Stimulated activated CD4-positive, alpha-beta T cell treated with anti-CD3 and anti-CD28 coated beads, Interleukin-1b, Interleukin-23, amount 100 ng/mL, for 4 hours (primary cell): ENCODE data around the gene KIF21A.
A peak's percentile ranks its signal among the peaks of the same experiment; 100 is the strongest.
"Not testable (repeated sequence)": the region's sequence is repeated elsewhere in the genome, so short reads cannot be mapped to it uniquely, and the experiment has no call there.

Experiments
- DNase-seq, 2 donors: peaks; one replicate each; pipeline ENCODE4 v3.0.0-alpha.2; 2020; ENCODE audit warnings: low read depth in 2 of 2

KIF21A gene

GRCh38 chr12:39443081-39443928, at the start of gene KIF21A:
Gene KIF21A (minus strand): TSS chr12:39443120. CDS start chr12:39442970, 150 bp downstream.
- DNase-seq: peak; percentile 74 to 83

- DNase-seq: no peak
Measured at GRCh38 chr12:39490500-39491282, 47.8 kb upstream of the KIF21A start.

GRCh38 chr12:39483597-39483996, 40.7 kb upstream of the KIF21A start:
- no peak for DNase-seq

GRCh38 chr12:39483042-39483441, 40.1 kb upstream of the KIF21A start:
- no peak for DNase-seq

GRCh38 chr12:39476894-39477293, 34.0 kb upstream of the KIF21A start:
- no peak for DNase-seq

- DNase-seq: no peak
Measured at GRCh38 chr12:39476121-39476520, 33.2 kb upstream of the KIF21A start.

GRCh38 chr12:39475136-39475535, 32.2 kb upstream of the KIF21A start:
- not testable (repeated sequence) for DNase-seq

- DNase-seq: no peak
Measured at GRCh38 chr12:39467432-39467870, 24.5 kb upstream of the KIF21A start.

GRCh38 chr12:39464976-39465695, 22.2 kb upstream of the KIF21A start:
- no peak for DNase-seq

- no peak for DNase-seq
Measured at GRCh38 chr12:39461059-39461458, 18.1 kb upstream of the KIF21A start.

GRCh38 chr12:39459027-39459434, 16.1 kb upstream of the KIF21A start:
- no peak for DNase-seq

- DNase-seq: no peak
Measured at GRCh38 chr12:39451977-39452376, 9.1 kb upstream of the KIF21A start.

GRCh38 chr12:39448038-39448437, 5.1 kb upstream of the KIF21A start:
- no peak for DNase-seq

GRCh38 chr12:39443929-39444209, 949 bp upstream of the KIF21A start:
- DNase-seq: no peak

- no peak for DNase-seq
Measured at GRCh38 chr12:39442831-39443080, 164 bp downstream of the KIF21A start.

- DNase-seq: peak; percentile 32 to 42
Measured at GRCh38 chr12:39441963-39442830, 723 bp downstream of the KIF21A start.

GRCh38 chr12:39441189-39441962, 1.5 kb downstream of the KIF21A start:
- DNase-seq: no peak

- no peak for DNase-seq
Measured at GRCh38 chr12:39440781-39441180, 2.1 kb downstream of the KIF21A start.

GRCh38 chr12:39440101-39440500, 2.8 kb downstream of the KIF21A start:
- no peak for DNase-seq

- no peak for DNase-seq
Measured at GRCh38 chr12:39435531-39435930, 7.4 kb downstream of the KIF21A start.

GRCh38 chr12:39431797-39432196, 11.1 kb downstream of the KIF21A start:
- DNase-seq: no peak
